Measurements from ENCODE around the gene GNLY.

GNLY gene

DNA sequence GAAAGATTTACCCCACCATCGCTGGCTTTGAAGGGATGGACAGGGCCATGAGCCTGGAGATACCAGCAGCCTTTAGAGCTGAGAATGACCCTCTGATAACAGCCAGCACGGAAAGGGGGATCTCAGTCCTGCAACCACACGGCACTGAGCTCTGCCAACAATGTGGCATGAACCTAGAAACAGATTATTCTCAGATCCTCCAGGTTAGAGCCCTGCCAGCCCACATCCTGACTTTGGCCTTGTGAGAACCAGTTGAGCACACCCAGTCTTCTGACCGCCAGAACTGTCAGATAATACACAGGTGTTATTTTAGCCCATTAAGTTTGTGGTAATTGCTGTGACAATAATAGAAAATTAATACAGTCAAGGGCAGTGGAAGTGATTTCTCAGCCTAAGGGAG is 9.4 kb upstream of the GNLY start:
- no peak overlapping the region for H3K4me3 ChIP-seq (ENCODE audit: extremely low read depth, insufficient read depth, low read length, poor library complexity, severe bottlenecking)
- no peaks in the 10 kb centered on the region for H3K4me1 ChIP-seq (ENCODE audit: control insufficient read depth, insufficient read depth, low read length, poor library complexity, severe bottlenecking)
- WGBS, 2 experiments (ENCODE audit: insufficient coverage in 2 of 2) = 86 to 90% methylated on average over 3 to 4 of the region's 4 CpGs
- H3K9me3 ChIP-seq (ENCODE audit: control insufficient read depth, low read length) = no peaks in the 10 kb centered on the region
- H3K36me3 ChIP-seq (ENCODE audit: control insufficient read depth, insufficient read depth, low read length) = no peaks in the 10 kb centered on the region
- no peak overlapping the region for H3K27ac ChIP-seq (ENCODE audit: low read depth, low read length, severe bottlenecking)

DNA sequence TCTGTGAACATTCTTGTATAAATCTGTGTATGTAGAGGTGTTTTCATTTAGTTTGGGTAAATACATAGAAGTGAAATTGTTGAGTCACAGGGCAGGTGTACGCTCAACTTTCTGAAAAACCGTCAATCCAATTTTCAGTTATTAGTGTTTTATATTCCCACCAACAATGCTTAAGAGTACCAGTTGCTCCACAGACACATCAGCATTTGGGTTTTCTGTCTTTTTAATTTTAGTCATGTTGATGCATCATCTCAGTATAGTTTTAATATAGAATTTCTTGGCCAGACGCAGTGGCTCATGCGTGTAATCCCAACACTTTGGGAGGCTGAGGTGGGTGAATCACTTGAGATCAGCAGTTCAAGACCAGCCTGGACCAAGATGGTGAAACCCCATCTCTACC is 3.2 kb upstream of the GNLY start:
- WGBS, 2 experiments (ENCODE audit: insufficient coverage in 2 of 2) = 80 to 90% methylated on average over 1 to 2 of the region's 4 CpGs
- no peak overlapping the region for H3K4me3 ChIP-seq (ENCODE audit: extremely low read depth, insufficient read depth, low read length, poor library complexity, severe bottlenecking)
- H3K9me3 ChIP-seq (ENCODE audit: control insufficient read depth, low read length) = no peaks in the 10 kb centered on the region
- no peak overlapping the region for H3K27ac ChIP-seq (ENCODE audit: low read depth, low read length, severe bottlenecking)
- no peaks in the 10 kb centered on the region for H3K4me1 ChIP-seq (ENCODE audit: control insufficient read depth, insufficient read depth, low read length, poor library complexity, severe bottlenecking)
- no peaks in the 10 kb centered on the region for H3K36me3 ChIP-seq (ENCODE audit: control insufficient read depth, insufficient read depth, low read length)

DNA sequence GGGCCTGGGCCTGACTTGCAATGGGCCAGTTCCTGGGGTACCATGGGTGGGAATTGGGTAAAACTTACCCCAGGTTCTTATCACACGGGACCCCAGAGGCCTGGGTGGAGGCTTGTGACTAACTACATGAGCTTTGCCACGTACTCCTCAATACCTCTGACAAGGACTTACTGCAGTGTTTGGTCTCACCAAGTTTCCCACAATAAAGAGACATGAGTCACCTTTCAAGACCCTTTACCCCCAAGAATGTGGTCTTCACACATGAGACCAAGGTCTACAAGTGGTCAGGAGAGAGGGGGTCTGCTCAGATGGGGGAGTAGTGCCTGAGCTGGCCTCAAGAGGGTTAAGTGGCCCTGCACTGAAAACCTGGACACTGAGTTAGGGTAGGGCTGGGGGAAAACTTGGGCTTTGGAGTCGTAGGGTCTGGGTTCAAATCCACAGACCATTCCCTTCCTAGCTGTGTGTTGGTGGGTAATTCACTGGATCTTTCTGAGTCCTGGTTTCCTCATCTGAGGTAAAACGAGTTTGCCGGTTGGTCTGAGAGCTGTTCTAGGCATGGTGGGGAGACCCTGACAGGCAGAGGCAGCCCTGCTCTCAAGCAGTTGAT is 2.0 kb upstream of the GNLY start:
- no peak overlapping the region for H3K4me3 ChIP-seq (ENCODE audit: extremely low read depth, insufficient read depth, low read length, poor library complexity, severe bottlenecking)
- no peak overlapping the region for H3K27ac ChIP-seq (ENCODE audit: low read depth, low read length, severe bottlenecking)
- H3K36me3 ChIP-seq (ENCODE audit: control insufficient read depth, insufficient read depth, low read length) = no peaks in the 10 kb centered on the region
- WGBS, 2 experiments (ENCODE audit: insufficient coverage in 2 of 2) = 88 to 92% methylated on average over 4 to 5 of the region's 5 CpGs
- H3K9me3 ChIP-seq (ENCODE audit: control insufficient read depth, low read length) = no peaks in the 10 kb centered on the region
- H3K4me1 ChIP-seq (ENCODE audit: control insufficient read depth, insufficient read depth, low read length, poor library complexity, severe bottlenecking) = no peaks in the 10 kb centered on the region

DNA sequence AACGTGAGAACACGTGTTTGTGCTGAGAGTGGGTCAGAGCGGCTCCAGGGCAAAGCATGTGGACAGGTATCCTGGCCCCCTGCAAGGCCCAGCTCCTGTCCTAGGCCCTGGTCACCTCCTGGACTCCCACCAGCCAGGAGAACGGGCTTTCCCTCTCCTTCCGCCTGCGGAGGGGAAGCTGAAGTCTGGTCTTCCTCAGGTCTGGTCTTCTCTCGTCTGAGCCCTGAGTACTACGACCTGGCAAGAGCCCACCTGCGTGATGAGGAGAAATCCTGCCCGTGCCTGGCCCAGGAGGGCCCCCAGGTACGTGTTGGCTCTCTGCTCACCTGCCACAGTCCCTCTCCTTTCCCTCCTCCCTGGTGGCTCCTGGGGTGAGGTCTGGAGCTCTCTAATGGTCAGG is 963 bp downstream of the GNLY start:
- no peaks in the 10 kb centered on the region for H3K9me3 ChIP-seq (ENCODE audit: control insufficient read depth, low read length)
- 85 to 86% methylated on average over 9 to 10 of the region's 11 CpGs for WGBS, 2 experiments (ENCODE audit: insufficient coverage in 2 of 2)
- no peaks in the 10 kb centered on the region for H3K4me1 ChIP-seq (ENCODE audit: control insufficient read depth, insufficient read depth, low read length, poor library complexity, severe bottlenecking)
- H3K36me3 ChIP-seq (ENCODE audit: control insufficient read depth, insufficient read depth, low read length) = no peaks in the 10 kb centered on the region
- H3K4me3 ChIP-seq (ENCODE audit: extremely low read depth, insufficient read depth, low read length, poor library complexity, severe bottlenecking) = no peak overlapping the region
- no peak overlapping the region for H3K27ac ChIP-seq (ENCODE audit: low read depth, low read length, severe bottlenecking)

DNA sequence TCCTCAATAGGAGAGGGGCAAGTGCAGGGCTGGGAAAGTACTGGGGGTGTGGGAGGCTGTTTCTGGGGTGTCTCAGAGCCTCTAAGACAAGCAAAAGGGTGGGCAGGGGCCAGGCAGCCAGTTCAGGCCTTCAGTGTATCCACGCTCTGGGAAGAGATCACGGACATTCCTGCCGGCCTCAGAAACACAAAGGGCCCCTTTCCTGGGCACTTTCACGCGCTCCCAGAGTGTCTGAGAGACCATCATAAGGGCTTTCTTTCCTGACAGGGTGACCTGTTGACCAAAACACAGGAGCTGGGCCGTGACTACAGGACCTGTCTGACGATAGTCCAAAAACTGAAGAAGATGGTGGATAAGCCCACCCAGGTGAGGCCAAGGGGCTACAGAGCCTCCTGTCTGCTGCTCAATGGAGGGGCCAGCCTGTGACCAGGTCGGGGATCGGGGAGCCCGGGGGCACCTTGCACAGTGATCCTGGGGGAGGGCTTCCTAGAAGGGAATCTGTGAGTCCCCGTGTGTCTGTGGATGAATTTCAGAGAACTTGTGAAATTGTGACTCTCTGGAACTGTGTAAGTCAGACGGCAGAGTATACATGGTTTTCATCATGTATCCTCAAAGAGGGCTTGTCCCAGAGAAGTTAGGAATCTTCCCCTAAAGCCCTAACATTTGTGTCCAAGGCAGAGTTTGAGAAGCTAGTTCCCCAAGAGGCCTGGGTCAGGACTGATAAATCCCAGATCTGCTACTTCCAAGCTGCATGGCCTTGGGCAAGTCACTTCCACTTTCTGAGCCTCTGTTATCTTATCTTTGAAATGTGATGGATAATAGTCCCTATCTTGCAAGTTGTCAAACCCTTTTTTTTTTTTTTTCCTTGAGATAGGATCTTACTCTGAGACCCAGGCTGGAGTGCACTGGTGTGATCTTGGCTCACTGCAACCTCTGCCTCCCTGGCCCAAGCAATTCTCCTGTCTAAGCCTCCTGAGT is 1.8 kb downstream of the GNLY start:
- H3K27ac ChIP-seq (ENCODE audit: low read depth, low read length, severe bottlenecking) = no peak overlapping the region
- no peaks in the 10 kb centered on the region for H3K9me3 ChIP-seq (ENCODE audit: control insufficient read depth, low read length)
- no peaks in the 10 kb centered on the region for H3K4me1 ChIP-seq (ENCODE audit: control insufficient read depth, insufficient read depth, low read length, poor library complexity, severe bottlenecking)
- no peaks in the 10 kb centered on the region for H3K36me3 ChIP-seq (ENCODE audit: control insufficient read depth, insufficient read depth, low read length)
- WGBS, 2 experiments (ENCODE audit: insufficient coverage in 2 of 2) = 91 to 92% methylated on average over 10 to 11 of the region's 12 CpGs
- H3K4me3 ChIP-seq (ENCODE audit: extremely low read depth, insufficient read depth, low read length, poor library complexity, severe bottlenecking) = no peak overlapping the region

DNA sequence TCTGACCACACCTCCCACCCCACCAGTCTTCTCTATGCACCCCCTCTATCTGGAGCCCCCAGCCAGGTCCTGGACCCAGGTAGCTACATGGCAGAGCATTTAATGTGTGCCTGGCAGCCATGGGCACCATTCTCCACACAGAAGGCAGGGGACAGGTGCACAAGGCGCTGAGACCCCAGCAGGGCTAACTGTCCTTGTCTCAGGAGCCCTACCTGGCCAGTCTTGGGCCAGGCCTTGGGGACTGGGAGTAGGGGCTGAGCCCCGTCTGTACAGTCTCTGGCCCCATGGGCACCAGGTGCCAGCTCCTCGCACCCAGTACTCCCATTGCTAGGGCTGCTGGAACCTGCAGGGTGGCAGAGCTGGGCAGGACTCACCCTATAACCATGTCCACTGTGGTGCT is 2.9 kb downstream of the GNLY start:
- 61 to 100% methylated on average over 2 of the region's 3 CpGs for WGBS, 2 experiments (ENCODE audit: insufficient coverage in 2 of 2)
- Histone ChIP-seq H3K4me1 (ENCODE audit: control insufficient read depth, insufficient read depth, low read length, poor library complexity, severe bottlenecking) (peaks cover 9% of the 10 kb centered on the region), H3K4me3 (ENCODE audit: extremely low read depth, insufficient read depth, low read length, poor library complexity, severe bottlenecking) (no peak overlapping the region), H3K36me3 (ENCODE audit: control insufficient read depth, insufficient read depth, low read length) (no peaks in the 10 kb centered on the region), H3K27ac (ENCODE audit: low read depth, low read length, severe bottlenecking) (no peak overlapping the region), H3K9me3 (ENCODE audit: control insufficient read depth, low read length) (no peaks in the 10 kb centered on the region)

DNA sequence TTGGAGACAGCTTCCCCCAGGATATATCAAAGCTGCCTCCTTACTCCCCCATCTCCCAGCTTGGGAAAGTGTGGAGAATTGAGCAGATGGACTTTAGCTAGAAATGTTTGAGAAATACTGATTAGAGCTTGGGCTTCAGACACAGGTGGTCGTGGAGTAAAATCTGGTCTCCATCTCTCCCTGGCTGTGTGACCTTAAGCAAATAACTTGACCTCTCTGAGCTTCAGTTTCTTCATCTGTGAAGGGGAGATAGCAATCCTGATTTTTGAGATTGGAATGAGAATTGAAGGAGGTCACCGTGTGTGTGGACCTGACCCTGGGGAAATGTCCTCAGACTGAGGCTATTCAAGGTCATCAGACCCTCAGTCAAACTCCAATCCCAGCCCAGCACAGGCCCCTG is 3.6 kb downstream of the GNLY start:
- Histone ChIP-seq H3K36me3 (ENCODE audit: control insufficient read depth, insufficient read depth, low read length) (no peaks in the 10 kb centered on the region), H3K27ac (ENCODE audit: low read depth, low read length, severe bottlenecking) (no peak overlapping the region), H3K4me1 (ENCODE audit: control insufficient read depth, insufficient read depth, low read length, poor library complexity, severe bottlenecking) (peaks cover 10% of the 10 kb centered on the region), H3K4me3 (ENCODE audit: extremely low read depth, insufficient read depth, low read length, poor library complexity, severe bottlenecking) (no peak overlapping the region), H3K9me3 (ENCODE audit: control insufficient read depth, low read length) (no peaks in the 10 kb centered on the region)
- 61 to 83% methylated on average over 1 to 2 of the region's 2 CpGs for WGBS, 2 experiments (ENCODE audit: insufficient coverage in 2 of 2)

DNA sequence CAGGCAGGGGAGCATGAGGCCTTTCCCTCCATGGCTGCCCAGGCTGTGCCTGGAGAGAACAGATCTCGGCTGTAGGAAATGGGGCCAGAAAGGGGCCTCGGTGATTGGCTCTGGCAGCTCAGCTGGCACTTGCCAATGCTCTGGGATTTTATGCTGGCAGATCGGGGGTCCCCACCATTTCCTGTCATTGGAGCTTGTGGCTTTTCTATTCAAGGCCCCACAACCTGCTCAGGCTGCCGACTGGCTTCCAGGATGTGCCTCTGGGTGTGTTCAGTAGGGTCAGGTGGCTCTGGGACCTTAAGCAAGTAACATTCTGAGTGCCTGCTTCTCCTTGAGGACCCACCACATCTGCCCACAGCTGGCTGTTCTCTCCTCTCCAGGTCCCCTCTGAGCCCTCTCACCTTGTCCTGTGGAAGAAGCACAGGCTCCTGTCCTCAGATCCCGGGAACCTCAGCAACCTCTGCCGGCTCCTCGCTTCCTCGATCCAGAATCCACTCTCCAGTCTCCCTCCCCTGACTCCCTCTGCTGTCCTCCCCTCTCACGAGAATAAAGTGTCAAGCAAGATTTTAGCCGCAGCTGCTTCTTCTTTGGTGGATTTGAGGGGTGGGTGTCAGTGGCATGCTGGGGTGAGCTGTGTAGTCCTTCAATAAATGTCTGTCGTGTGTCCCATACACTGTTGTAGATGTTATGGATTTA is 4.2 kb downstream of the GNLY start:
- H3K4me1 ChIP-seq (ENCODE audit: control insufficient read depth, insufficient read depth, low read length, poor library complexity, severe bottlenecking) = peaks cover 10% of the 10 kb centered on the region
- no peaks in the 10 kb centered on the region for H3K9me3 ChIP-seq (ENCODE audit: control insufficient read depth, low read length)
- no peak overlapping the region for H3K27ac ChIP-seq (ENCODE audit: low read depth, low read length, severe bottlenecking)
- H3K4me3 ChIP-seq (ENCODE audit: extremely low read depth, insufficient read depth, low read length, poor library complexity, severe bottlenecking) = no peak overlapping the region
- H3K36me3 ChIP-seq (ENCODE audit: control insufficient read depth, insufficient read depth, low read length) = no peaks in the 10 kb centered on the region
- 73 to 83% methylated on average over 4 to 8 of the region's 11 CpGs for WGBS, 2 experiments (ENCODE audit: insufficient coverage in 2 of 2)

DNA sequence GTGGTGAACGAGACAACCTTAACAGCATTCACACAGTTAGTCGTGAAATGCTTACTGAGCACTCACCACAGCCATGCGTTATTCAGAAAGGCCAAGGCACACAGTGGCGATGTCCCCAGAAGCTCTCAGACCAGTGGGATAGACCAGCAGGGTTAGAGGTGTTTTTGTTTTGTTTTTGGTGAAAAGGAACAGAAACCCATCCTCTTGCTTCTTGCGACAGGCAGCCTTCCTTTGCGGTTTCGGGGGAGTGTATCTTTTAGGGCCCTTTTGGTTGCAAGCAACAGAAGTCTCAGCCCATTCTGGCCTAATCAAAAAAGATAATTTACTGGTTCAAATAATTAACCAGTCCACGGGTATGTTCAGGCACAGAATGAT is 4.7 kb downstream of the GNLY start:
- no peak overlapping the region for H3K4me3 ChIP-seq (ENCODE audit: extremely low read depth, insufficient read depth, low read length, poor library complexity, severe bottlenecking)
- H3K9me3 ChIP-seq (ENCODE audit: control insufficient read depth, low read length) = no peaks in the 10 kb centered on the region
- 85 to 86% methylated on average over 6 to 7 of the region's 8 CpGs for WGBS, 2 experiments (ENCODE audit: insufficient coverage in 2 of 2)
- H3K36me3 ChIP-seq (ENCODE audit: control insufficient read depth, insufficient read depth, low read length) = no peaks in the 10 kb centered on the region
- H3K4me1 ChIP-seq (ENCODE audit: control insufficient read depth, insufficient read depth, low read length, poor library complexity, severe bottlenecking) = peaks cover 10% of the 10 kb centered on the region
- H3K27ac ChIP-seq (ENCODE audit: low read depth, low read length, severe bottlenecking) = no peak overlapping the region

DNA sequence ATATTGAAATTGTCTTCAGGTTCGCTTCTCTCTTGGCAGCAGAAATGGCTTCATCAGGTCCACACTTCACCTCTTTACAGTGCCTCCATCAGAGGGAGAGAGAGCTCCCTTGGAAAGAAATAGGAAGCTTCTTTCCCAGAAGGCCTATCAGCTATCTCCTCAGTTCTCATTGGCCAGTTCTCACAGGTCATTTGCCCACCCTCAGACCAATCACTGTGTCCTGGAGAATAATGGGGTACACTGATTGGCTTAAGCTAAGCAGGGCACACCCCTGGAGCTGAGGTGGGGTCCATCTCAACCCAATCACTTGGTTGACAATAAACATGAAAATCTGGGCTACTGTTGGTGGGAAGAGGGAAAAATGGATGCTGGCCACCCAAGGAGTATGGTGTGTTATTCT is 5.2 kb downstream of the GNLY start:
- no peaks in the 10 kb centered on the region for H3K9me3 ChIP-seq (ENCODE audit: control insufficient read depth, low read length)
- H3K4me1 ChIP-seq (ENCODE audit: control insufficient read depth, insufficient read depth, low read length, poor library complexity, severe bottlenecking) = peaks cover 10% of the 10 kb centered on the region
- WGBS, 2 experiments (ENCODE audit: insufficient coverage in 2 of 2) = no CpG with 5 or more reads among the region's 1 CpG
- H3K4me3 ChIP-seq (ENCODE audit: extremely low read depth, insufficient read depth, low read length, poor library complexity, severe bottlenecking) = no peak overlapping the region
- no peak overlapping the region for H3K27ac ChIP-seq (ENCODE audit: low read depth, low read length, severe bottlenecking)
- H3K36me3 ChIP-seq (ENCODE audit: control insufficient read depth, insufficient read depth, low read length) = no peaks in the 10 kb centered on the region
